ENCODE results near the gene ANKRD26. TPM values are rescaled to one million over a fixed set of nuclear protein-coding genes. Genes with fewer than 3 reads are reported as not detected.

Gene ANKRD26
- total RNA-seq, 3 donors from 2014 or later (not counting 1 experiment from before 2014, with no cell fraction given) = 7.0 to 10.8 (median 9.2) TPM

GRCh38 chr10:26987851-26988250 lies 112.4 kb downstream of the ANKRD26 start:
- Histone ChIP-seq H3K4me1 (ENCODE audit: control insufficient read depth, insufficient read depth, low read length) (no peaks in the 10 kb centered on the region), H3K9me3 (ENCODE audit: control insufficient read depth, insufficient read depth, low read length) (no peaks in the 10 kb centered on the region), H3K27ac (ENCODE audit: low read length) (no peak overlapping the region), H3K27me3 (ENCODE audit: control insufficient read depth, insufficient read depth, low read length) (no peaks in the 10 kb centered on the region), H3K4me3 (ENCODE audit: low read length) (no peak overlapping the region), H3K36me3 (ENCODE audit: control insufficient read depth, insufficient read depth, low read length) (no peaks in the 10 kb centered on the region)
- Mint-ChIP-seq H3K27ac (no peak overlapping the region), H3K9me3 (no peaks in the 10 kb centered on the region), H3K36me3 (no peaks in the 10 kb centered on the region), H3K4me1 (no peaks in the 10 kb centered on the region), H3K4me3 (no peak overlapping the region), H3K27me3 (ENCODE audit: low read depth in 2 of 2) (no peaks in the 10 kb centered on the region)
- DNase-seq (no peak), ATAC-seq (no peak)
- no peak for TF ChIP-seq CTCF (IDR thresholded peaks at IDR 0.05)
- intact Hi-C loops (cut with micrococcal nuclease) = no loop called here
- 91% methylated on average over 1 of the region's 1 CpG for WGBS (ENCODE audit: insufficient coverage)

- Histone ChIP-seq H3K36me3 (ENCODE audit: control insufficient read depth, insufficient read depth, low read length) (no peaks in the 10 kb centered on the region), H3K4me3 (ENCODE audit: low read length) (no peak overlapping the region), H3K9me3 (ENCODE audit: control insufficient read depth, insufficient read depth, low read length) (no peaks in the 10 kb centered on the region), H3K27ac (ENCODE audit: low read length) (no peak overlapping the region), H3K4me1 (ENCODE audit: control insufficient read depth, insufficient read depth, low read length) (no peaks in the 10 kb centered on the region), H3K27me3 (ENCODE audit: control insufficient read depth, insufficient read depth, low read length) (no peaks in the 10 kb centered on the region)
- TF ChIP-seq CTCF (IDR thresholded peaks at IDR 0.05) = no peak
- 100% methylated on average over 1 of the region's 1 CpG for WGBS (ENCODE audit: insufficient coverage)
- no peaks in the 10 kb centered on the region for H3K27me3 Mint-ChIP-seq (ENCODE audit: low read depth in 2 of 2)
- DNase-seq = no peak
- H3K4me1 Mint-ChIP-seq = no peaks in the 10 kb centered on the region
- ATAC-seq = no peak
- H3K9me3 Mint-ChIP-seq = no peaks in the 10 kb centered on the region
- intact Hi-C loops (cut with micrococcal nuclease) = no loop called here
- H3K36me3 Mint-ChIP-seq = no peaks in the 10 kb centered on the region
- no peak overlapping the region for H3K4me3 Mint-ChIP-seq
- H3K27ac Mint-ChIP-seq = no peak overlapping the region
Observed at GRCh38 chr10:26983156-26983555, 117.1 kb downstream of the ANKRD26 start.

- Mint-ChIP-seq H3K36me3 (no peaks in the 10 kb centered on the region), H3K4me3 (no peak overlapping the region), H3K9me3 (no peaks in the 10 kb centered on the region), H3K27me3 (ENCODE audit: low read depth in 2 of 2) (no peaks in the 10 kb centered on the region), H3K4me1 (no peaks in the 10 kb centered on the region), H3K27ac (no peak overlapping the region)
- intact Hi-C loops (cut with micrococcal nuclease) = no loop called here
- Histone ChIP-seq H3K36me3 (ENCODE audit: control insufficient read depth, insufficient read depth, low read length) (no peaks in the 10 kb centered on the region), H3K27ac (ENCODE audit: low read length) (no peak overlapping the region), H3K4me1 (ENCODE audit: control insufficient read depth, insufficient read depth, low read length) (no peaks in the 10 kb centered on the region), H3K27me3 (ENCODE audit: control insufficient read depth, insufficient read depth, low read length) (no peaks in the 10 kb centered on the region), H3K9me3 (ENCODE audit: control insufficient read depth, insufficient read depth, low read length) (no peaks in the 10 kb centered on the region), H3K4me3 (ENCODE audit: low read length) (no peak overlapping the region)
- DNase-seq (no peak), ATAC-seq (no peak)
- TF ChIP-seq CTCF (IDR thresholded peaks at IDR 0.05) = no peak
- WGBS (ENCODE audit: insufficient coverage) = no CpG with 5 or more reads among the region's 1 CpG
Observed at GRCh38 chr10:26982058-26982457, 118.2 kb downstream of the ANKRD26 start.

GRCh38 chr10:26981232-26981824 lies 119.0 kb downstream of the ANKRD26 start:
- H3K9me3 ChIP-seq (ENCODE audit: control insufficient read depth, insufficient read depth, low read length) = no peaks in the 10 kb centered on the region
- 79% methylated on average over 3 of the region's 4 CpGs for WGBS (ENCODE audit: insufficient coverage)
- no peaks in the 10 kb centered on the region for H3K27me3 ChIP-seq (ENCODE audit: control insufficient read depth, insufficient read depth, low read length)
- TF ChIP-seq CTCF (IDR thresholded peaks at IDR 0.05) = no peak
- Mint-ChIP-seq H3K36me3 (no peaks in the 10 kb centered on the region), H3K27me3 (ENCODE audit: low read depth in 2 of 2) (no peaks in the 10 kb centered on the region), H3K4me3 (no peak overlapping the region), H3K27ac (no peak overlapping the region), H3K4me1 (no peaks in the 10 kb centered on the region), H3K9me3 (no peaks in the 10 kb centered on the region)
- intact Hi-C loops (cut with micrococcal nuclease) = no loop called here
- no peaks in the 10 kb centered on the region for H3K4me1 ChIP-seq (ENCODE audit: control insufficient read depth, insufficient read depth, low read length)
- DNase-seq (no peak), ATAC-seq (no peak)
- no peak overlapping the region for H3K4me3 ChIP-seq (ENCODE audit: low read length)
- no peak overlapping the region for H3K27ac ChIP-seq (ENCODE audit: low read length)
- no peaks in the 10 kb centered on the region for H3K36me3 ChIP-seq (ENCODE audit: control insufficient read depth, insufficient read depth, low read length)

Measured in natural killer cell (primary cell).